HG03378 (cell line): ENCODE data around the gene SLCO1B1.
"Not testable (repeated sequence)": the region's sequence is repeated elsewhere in the genome, so short reads cannot be mapped to it uniquely, and the experiment has no call there.

Experiments
- ATAC-seq: cut with Tn5 transposase; IDR thresholded peaks from one replicate; pipeline ENCODE4 v1.9.1; 2021; ENCODE audit warnings: mild to moderate bottlenecking, moderate library complexity; ENCODE audit not compliant: unreplicated experiment

Gene SLCO1B1

DNA sequence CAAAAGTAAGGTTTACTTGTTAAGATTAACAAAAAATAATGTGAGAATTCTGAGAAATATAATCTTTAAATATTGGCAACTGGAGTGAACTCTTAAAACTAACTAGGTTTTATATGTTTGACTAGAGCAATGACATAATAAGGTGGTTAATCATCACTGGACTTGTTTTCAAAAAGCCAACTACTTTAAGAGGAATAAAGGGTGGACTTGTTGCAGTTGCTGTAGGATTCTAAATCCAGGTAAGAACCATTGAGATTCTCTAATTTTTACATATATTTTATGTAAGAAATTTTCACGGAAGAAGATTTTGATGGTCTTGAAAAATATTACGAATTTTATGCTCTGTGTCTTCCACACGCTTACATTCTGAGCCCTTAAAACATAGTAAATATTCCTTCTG is at the start of gene SLCO1B1:
SLCO1B1 (plus strand) TSS at position 197 of the 400 bp plus-strand sequence. CDS start 10,381 bp downstream, outside the sequence.
- ATAC-seq: no peak

DNA sequence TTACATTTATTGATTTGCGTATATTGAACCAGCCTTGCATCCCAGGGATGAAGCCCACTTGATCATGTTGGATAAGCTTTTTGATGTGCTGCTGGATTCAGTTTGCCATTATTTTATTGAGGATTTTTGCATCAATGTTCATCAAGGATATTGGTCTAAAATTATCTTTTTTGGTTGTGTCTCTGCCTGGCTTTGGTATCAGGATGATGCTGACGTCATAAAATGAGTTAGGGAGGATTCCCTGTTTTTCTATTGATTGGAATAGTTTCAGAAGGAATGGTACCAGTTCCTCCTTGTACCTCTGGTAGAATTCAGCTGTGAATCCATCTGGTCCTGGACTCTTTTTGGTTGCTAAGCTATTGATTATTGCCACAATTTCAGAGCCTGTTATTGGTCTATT is 46.2 kb upstream of the SLCO1B1 start:
- not testable (repeated sequence) for ATAC-seq

DNA sequence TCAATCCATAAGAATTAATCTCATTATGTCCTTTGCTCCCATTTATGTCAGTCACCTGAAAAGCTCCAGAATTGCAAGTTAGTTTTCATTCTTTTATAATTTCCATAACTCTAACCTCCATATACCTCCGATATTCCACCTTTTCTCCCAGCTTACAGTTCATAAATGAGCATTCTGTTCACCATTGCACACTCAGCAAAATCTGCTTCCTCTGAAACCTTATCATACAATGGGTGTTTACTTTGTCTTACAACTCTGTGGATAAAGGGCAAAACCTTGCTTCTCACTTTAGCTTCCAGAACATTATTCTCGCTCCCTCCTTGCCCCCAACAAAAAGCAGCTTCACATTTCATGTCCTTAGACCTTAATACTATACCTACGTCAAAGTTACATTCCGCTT is 19.3 kb upstream of the SLCO1B1 start:
- no peak for ATAC-seq

DNA sequence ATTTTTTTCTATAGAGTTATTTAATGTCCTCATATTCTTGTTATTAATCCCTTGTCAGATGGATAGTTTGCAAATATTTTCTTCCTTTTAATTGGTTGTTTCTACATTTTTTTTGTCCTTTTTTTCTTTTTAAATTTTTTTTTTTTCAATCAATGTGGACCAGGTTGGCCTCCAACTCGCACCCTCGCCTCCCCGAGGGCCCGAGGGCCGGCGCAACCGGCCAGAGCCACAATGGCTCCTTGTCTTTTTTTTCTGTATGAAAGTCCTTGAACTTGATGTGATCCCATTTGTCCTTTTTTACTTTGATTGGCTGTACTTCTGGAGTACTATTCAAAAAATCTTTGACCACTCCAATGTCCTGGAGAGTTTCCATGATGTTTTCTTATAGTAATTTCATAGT is 17.7 kb upstream of the SLCO1B1 start:
- ATAC-seq: no peak

DNA sequence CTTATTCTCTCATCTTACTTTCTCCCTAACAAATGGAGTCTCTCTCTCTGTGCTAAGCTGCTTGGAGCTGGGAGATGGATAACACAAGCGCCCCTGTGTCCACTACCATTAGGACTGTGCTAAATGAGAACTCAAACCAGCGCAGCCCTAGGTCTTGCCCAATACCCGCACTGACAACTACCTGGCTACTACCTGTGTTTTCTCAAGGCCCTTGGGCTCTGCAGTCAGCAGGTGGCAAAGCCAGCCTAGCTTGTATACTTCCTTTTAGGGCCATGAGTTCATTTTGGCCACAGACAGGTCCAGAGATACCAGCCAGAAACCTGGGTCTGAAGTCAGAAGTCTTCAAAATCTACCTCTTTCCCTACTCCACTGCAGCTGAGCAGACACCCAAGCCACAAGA is 13.0 kb upstream of the SLCO1B1 start:
- no peak for ATAC-seq

GRCh38 chr12:21118760-21119159 is 12.2 kb upstream of the SLCO1B1 start:
- no peak for ATAC-seq

DNA sequence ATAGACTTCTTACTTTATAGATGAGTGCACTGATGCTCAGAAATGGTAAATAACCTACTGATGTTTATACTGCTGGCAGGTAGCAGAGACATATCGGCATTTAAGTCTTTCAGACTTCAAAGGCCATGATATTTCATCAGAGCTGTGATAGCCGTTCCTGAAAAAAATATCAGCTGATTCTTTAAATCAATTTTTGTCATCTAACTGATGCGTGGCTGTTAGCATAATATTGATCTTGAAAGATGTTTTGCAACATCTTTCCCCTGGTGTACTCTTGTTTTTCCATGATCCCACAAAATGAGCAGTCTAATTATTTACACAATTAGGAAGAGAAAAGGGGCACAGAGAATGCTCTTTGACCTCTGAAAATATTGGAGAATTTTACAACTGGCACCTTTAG is 1.6 kb upstream of the SLCO1B1 start:
- no peak for ATAC-seq

GRCh38 chr12:21129906-21130305 is 1.1 kb upstream of the SLCO1B1 start:
- no peak for ATAC-seq

- not testable (repeated sequence) for ATAC-seq
Measured at GRCh38 chr12:21137318-21137999, 6.5 kb downstream of the SLCO1B1 start.

GRCh38 chr12:21138016-21138415 is 7.0 kb downstream of the SLCO1B1 start:
- ATAC-seq: no peak

- ATAC-seq: no peak
Measured at GRCh38 chr12:21144309-21144708, 13.3 kb downstream of the SLCO1B1 start.

DNA sequence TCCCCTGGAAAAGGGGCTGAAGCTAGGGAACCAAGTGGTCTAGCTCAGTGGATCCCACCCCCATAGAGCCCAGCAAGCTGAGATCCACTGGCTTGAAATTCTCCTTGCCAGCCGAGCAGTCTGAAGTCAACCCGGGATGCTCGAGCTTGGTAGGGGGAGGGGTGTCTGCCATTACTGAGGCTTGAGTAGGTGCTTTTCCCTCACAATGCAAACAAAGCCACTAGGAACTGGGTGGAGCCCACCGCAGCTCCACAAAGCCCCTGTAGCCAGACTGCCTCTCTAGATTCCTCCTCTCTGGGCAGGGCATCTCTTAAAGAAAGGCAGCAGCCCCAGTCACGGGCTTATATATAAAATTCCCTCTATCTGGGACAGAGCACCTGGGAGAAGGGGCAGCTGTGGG is 18.9 kb downstream of the SLCO1B1 start:
- ATAC-seq: not testable (repeated sequence)

GRCh38 chr12:21151184-21151583 is 20.2 kb downstream of the SLCO1B1 start:
- no peak for ATAC-seq

- ATAC-seq: no peak
Measured at GRCh38 chr12:21155522-21156351, 24.7 kb downstream of the SLCO1B1 start.

DNA sequence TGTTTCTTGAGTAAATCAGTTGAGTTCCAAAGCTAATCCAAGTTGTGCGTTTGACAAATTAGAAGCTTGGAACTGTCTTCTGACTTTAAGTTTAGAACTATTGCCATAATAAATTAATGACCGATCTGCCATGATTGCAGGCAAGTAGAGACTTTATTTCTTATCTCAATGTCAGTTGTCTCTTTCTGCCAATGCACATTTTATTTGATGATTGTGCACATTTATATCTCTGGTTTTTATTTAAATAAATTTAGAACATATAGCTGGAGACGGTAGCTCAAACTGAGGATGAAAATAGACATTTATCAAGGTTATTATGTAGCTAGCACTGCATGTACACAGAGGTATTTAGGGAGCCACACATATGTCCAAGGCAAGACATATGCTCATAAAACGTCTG is 34.1 kb downstream of the SLCO1B1 start:
- ATAC-seq: no peak

DNA sequence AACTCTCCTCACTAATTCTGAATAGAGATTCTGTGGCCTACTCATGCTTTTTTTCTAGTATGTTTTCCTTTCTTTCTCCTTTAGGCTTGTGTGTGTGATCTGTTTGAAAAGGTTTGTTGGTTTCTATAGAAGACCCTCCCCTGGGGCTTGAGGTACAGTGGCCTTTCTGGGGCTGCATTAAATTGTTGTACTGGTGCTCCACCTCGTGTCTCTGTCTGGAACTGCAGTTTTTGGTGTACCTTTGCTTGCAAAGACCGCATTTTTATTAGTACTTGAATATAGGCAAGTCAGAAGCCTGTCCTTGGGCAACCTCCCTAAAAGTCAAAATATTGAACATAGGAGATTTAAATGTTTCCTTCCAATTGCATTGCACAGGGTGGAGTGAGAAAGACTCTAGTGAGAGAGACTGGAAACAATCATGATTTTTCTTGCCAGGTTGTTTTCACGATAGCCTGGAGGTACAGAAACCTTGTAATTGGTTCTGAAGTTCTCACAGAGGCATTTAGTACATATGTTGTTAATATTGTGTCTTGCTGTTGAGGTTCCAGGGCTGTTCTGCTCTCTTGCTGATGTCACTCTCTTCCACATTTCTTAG is 39.0 kb downstream of the SLCO1B1 start:
- ATAC-seq: peak; percentile 66

GRCh38 chr12:21172079-21172478 is 41.1 kb downstream of the SLCO1B1 start:
- no peak for ATAC-seq

DNA sequence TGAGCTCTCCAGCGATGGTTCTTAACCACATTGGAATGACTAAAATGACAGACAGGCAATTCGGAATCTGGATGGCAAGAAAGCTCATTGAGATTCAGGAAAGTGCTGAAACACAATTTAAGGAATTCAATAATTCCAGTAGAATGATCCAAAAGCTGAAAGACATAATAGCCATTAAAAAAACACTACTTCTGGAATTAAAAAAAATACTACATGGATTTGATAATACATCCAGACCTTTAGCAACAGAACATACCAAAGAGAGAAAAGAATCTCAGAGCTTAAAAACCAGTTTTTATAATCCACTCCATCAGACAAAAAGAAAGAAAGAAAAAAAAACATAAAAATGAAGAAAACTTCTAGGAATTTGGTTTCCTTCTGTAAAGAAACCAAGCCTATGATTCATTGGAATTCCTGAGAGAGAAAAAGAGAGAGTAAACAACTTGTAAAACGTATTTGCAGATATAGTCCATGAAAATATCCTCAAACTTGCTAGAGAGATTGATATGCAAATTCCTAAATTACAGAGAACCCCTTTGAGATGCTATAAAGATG is 52.8 kb downstream of the SLCO1B1 start:
- no peak for ATAC-seq

- ATAC-seq: no peak
Measured at GRCh38 chr12:21190016-21190415, 59.0 kb downstream of the SLCO1B1 start.

- not testable (repeated sequence) for ATAC-seq
Measured at GRCh38 chr12:21214433-21214832, 83.4 kb downstream of the SLCO1B1 start.

GRCh38 chr12:21219206-21219605 is 88.2 kb downstream of the SLCO1B1 start:
- ATAC-seq: no peak

GRCh38 chr12:21220266-21220665 is 89.3 kb downstream of the SLCO1B1 start:
- no peak for ATAC-seq
